SK-N-MC (cell line): ENCODE measurements around the gene ACADL.

Experiments used
- EZH2 ChIP-seq: fragments of 200-600 bp; sonication (generic); IDR thresholded peaks from one replicate; pipeline ENCODE4 v1.6.1; 2017; ENCODE audit warnings: antibody characterized with exemption
- FOXP2 ChIP-seq: optimal IDR thresholded peaks from 2 replicates; pipeline ENCODE3; 2011; ENCODE audit warnings: mild to moderate bottlenecking, moderate library complexity; ENCODE audit not compliant: insufficient read depth; ENCODE audit errors: extremely low read length, control extremely low read depth
- POLR2AphosphoS5 ChIP-seq: IDR thresholded peaks from 2 replicates; pipeline ENCODE4 v1.6.1; 2012; ENCODE audit warnings: mild to moderate bottlenecking, low read depth, low read length, borderline replicate concordance

GRCh38 chr2:210264282-210264681 lies 39.0 kb upstream of the ACADL start:
- TF ChIP-seq EZH2 (no peak), POLR2AphosphoS5 (no peak), FOXP2 (no peak)
